Astrocyte (in vitro differentiated cells and primary cell): ENCODE measurements around the gene USP48. TPM values are rescaled to one million over a fixed set of nuclear protein-coding genes. Genes with fewer than 3 reads are reported as not detected.

Experiments
- DNase-seq: peaks from one replicate; pipeline ENCODE4 v3.0.0-alpha.2; 2010; ENCODE audit warnings: low read depth
- FAIRE-seq: peaks from 2 replicates; lab custom pipeline; 2011; peaks lifted over from hg19 to GRCh38; lab: Jason Lieb, UNC
- H2AFZ ChIP-seq: 2 replicates; pipeline ENCODE4 v1.6.0; 2012; ENCODE audit warnings: low read depth, low read length, inconsistent platforms
- H3K27ac ChIP-seq: 2 replicates; pipeline ENCODE4 v1.5.1; 2011; ENCODE audit warnings: low read depth, low read length, inconsistent platforms
- H3K27me3 ChIP-seq: 2 replicates; pipeline ENCODE4 v1.6.0; 2011; ENCODE audit warnings: low read length, inconsistent platforms; ENCODE audit not compliant: insufficient read depth
- H3K36me3 ChIP-seq: 2 replicates; pipeline ENCODE4 v1.5.1; 2011; ENCODE audit warnings: low read length, inconsistent platforms; ENCODE audit not compliant: insufficient read depth
- H3K4me1 ChIP-seq: 2 replicates; pipeline ENCODE4 v1.5.1; 2011; ENCODE audit warnings: low read length, inconsistent platforms; ENCODE audit not compliant: insufficient read depth
- H3K4me2 ChIP-seq: 2 replicates; pipeline ENCODE4 v1.6.0; 2012; ENCODE audit warnings: low read length, inconsistent platforms
- H3K4me3 ChIP-seq: 2 replicates; pipeline ENCODE4 v1.5.1; 2011; ENCODE audit warnings: low read depth, mild to moderate bottlenecking, low read length, inconsistent platforms; ENCODE audit not compliant: insufficient read depth
- H3K79me2 ChIP-seq: 2 replicates; pipeline ENCODE4 v1.6.0; 2012; ENCODE audit warnings: mild to moderate bottlenecking, low read length, inconsistent platforms; ENCODE audit not compliant: insufficient read depth
- H3K9ac ChIP-seq: 2 replicates; pipeline ENCODE4 v1.6.0; 2012; ENCODE audit warnings: mild to moderate bottlenecking, low read length, inconsistent platforms
- H3K9me3 ChIP-seq: 2 replicates; pipeline ENCODE4 v1.5.1; 2012; ENCODE audit warnings: low read depth, mild to moderate bottlenecking, low read length, inconsistent platforms; ENCODE audit not compliant: insufficient read depth
- H4K20me1 ChIP-seq: 2 replicates; pipeline ENCODE4 v1.6.0; 2012; ENCODE audit warnings: low read length, inconsistent platforms; ENCODE audit not compliant: insufficient read depth
- H3K27ac Mint-ChIP-seq: one replicate; pipeline ENCODE4 v1.8.0; 2021; ENCODE audit warnings: mild to moderate bottlenecking, mixed read lengths; ENCODE audit not compliant: unreplicated experiment
- H3K27me3 Mint-ChIP-seq: one replicate; pipeline ENCODE4 v1.8.0; 2021; ENCODE audit warnings: low read depth, mixed read lengths; ENCODE audit not compliant: unreplicated experiment
- H3K36me3 Mint-ChIP-seq: one replicate; pipeline ENCODE4 v1.8.0; 2021; ENCODE audit warnings: low read depth, mixed read lengths; ENCODE audit not compliant: unreplicated experiment
- H3K4me1 Mint-ChIP-seq: one replicate; pipeline ENCODE4 v1.8.0; 2021; ENCODE audit warnings: low read depth, mixed read lengths; ENCODE audit not compliant: unreplicated experiment
- H3K4me3 Mint-ChIP-seq: one replicate; pipeline ENCODE4 v1.8.0; 2021; ENCODE audit warnings: mild to moderate bottlenecking, moderate library complexity, mixed read lengths; ENCODE audit not compliant: unreplicated experiment
- H3K9me3 Mint-ChIP-seq: one replicate; pipeline ENCODE4 v1.8.0; 2021; ENCODE audit warnings: mild to moderate bottlenecking, mixed read lengths; ENCODE audit not compliant: unreplicated experiment
- CTCF ChIP-seq: IDR thresholded peaks from 2 replicates; pipeline ENCODE4 v1.5.1; 2011; ENCODE audit warnings: low read depth, mild to moderate bottlenecking, inconsistent platforms, low read length, moderate library complexity; ENCODE audit not compliant: insufficient read depth
- EZH2 ChIP-seq: IDR thresholded peaks from 2 replicates; pipeline ENCODE4 v1.6.1; 2012; ENCODE audit warnings: mild to moderate bottlenecking, low read length, inconsistent platforms; ENCODE audit not compliant: insufficient read depth
- total RNA-seq: library from RNA; stranded (reverse); gene quantifications from 2 replicates; pipeline ENCODE4 v1.2.1, GENCODE V29; 2021

The USP48 gene
- total RNA-seq, 1 donor from 2014 or later = 85.7 TPM

GRCh38 chr1:21654209-21654608 lies 128.7 kb downstream of the USP48 start:
- Histone ChIP-seq H3K4me3 (no peak overlapping the region), H2AFZ (no peak overlapping the region), H3K9me3 (no peaks in the 10 kb centered on the region), H3K79me2 (no peaks in the 10 kb centered on the region), H3K4me2 (no peak overlapping the region), H4K20me1 (peaks cover 4% of the 10 kb centered on the region), H3K36me3 (no peaks in the 10 kb centered on the region), H3K9ac (no peak overlapping the region), H3K4me1 (peaks cover 5% of the 10 kb centered on the region), H3K27ac (no peak overlapping the region), H3K27me3 (peaks cover 23% of the 10 kb centered on the region)
- DNase-seq (no peak), FAIRE-seq (no peak)
- Mint-ChIP-seq H3K4me3 (no peak overlapping the region), H3K36me3 (no peaks in the 10 kb centered on the region), H3K4me1 (peaks cover 7% of the 10 kb centered on the region), H3K9me3 (no peaks in the 10 kb centered on the region), H3K27me3 (peaks cover 24% of the 10 kb centered on the region), H3K27ac (no peak overlapping the region)
- TF ChIP-seq EZH2 (no peak), CTCF (no peak)

- no peak overlapping the region for H3K4me3 ChIP-seq
- H3K4me3 Mint-ChIP-seq = no peak overlapping the region
These were observed 129.2 kb downstream of the USP48 start for GRCh38 chr1:21653744-21654100.

More at GRCh38 chr1:21653744-21654100, 129.2 kb downstream of the USP48 start:
- no peaks in the 10 kb centered on the region for H3K9me3 ChIP-seq
- H3K4me2 ChIP-seq = no peak overlapping the region
- no peak overlapping the region for H3K27ac Mint-ChIP-seq
- TF ChIP-seq EZH2 (no peak), CTCF (no peak)
- H3K4me1 Mint-ChIP-seq = peaks cover 7% of the 10 kb centered on the region
- H3K4me1 ChIP-seq = peaks cover 5% of the 10 kb centered on the region
- H3K9ac ChIP-seq = no peak overlapping the region
- no peaks in the 10 kb centered on the region for H3K9me3 Mint-ChIP-seq
- H3K27ac ChIP-seq = no peak overlapping the region
- no peak for DNase-seq
- H4K20me1 ChIP-seq = peaks cover 4% of the 10 kb centered on the region
- no peaks in the 10 kb centered on the region for H3K79me2 ChIP-seq
- H3K27me3 ChIP-seq = peaks cover 25% of the 10 kb centered on the region
- no peak overlapping the region for H2AFZ ChIP-seq
- H3K27me3 Mint-ChIP-seq = peaks cover 27% of the 10 kb centered on the region
- H3K36me3 Mint-ChIP-seq = no peaks in the 10 kb centered on the region
- H3K36me3 ChIP-seq = no peaks in the 10 kb centered on the region
- no peak for FAIRE-seq
